ENCODE data around the gene PASK.
"Not testable (repeated sequence)": the region's sequence is repeated elsewhere in the genome, so short reads cannot be mapped to it uniquely, and the experiment has no call there.

Gene PASK

GRCh38 chr2:241123816-241124536 lies 25.3 kb downstream of the PASK start:
- DNase-seq, result no peak

- DNase-seq, result no peak
Observed at GRCh38 chr2:241122376-241123002, 26.8 kb downstream of the PASK start.

GRCh38 chr2:241121008-241121407 lies 28.3 kb downstream of the PASK start:
- DNase-seq, result no peak

GRCh38 chr2:241120440-241120839 lies 28.8 kb downstream of the PASK start:
- no peak for DNase-seq

- no peak for DNase-seq
Observed at GRCh38 chr2:241118737-241119505, 30.4 kb downstream of the PASK start.

DNA sequence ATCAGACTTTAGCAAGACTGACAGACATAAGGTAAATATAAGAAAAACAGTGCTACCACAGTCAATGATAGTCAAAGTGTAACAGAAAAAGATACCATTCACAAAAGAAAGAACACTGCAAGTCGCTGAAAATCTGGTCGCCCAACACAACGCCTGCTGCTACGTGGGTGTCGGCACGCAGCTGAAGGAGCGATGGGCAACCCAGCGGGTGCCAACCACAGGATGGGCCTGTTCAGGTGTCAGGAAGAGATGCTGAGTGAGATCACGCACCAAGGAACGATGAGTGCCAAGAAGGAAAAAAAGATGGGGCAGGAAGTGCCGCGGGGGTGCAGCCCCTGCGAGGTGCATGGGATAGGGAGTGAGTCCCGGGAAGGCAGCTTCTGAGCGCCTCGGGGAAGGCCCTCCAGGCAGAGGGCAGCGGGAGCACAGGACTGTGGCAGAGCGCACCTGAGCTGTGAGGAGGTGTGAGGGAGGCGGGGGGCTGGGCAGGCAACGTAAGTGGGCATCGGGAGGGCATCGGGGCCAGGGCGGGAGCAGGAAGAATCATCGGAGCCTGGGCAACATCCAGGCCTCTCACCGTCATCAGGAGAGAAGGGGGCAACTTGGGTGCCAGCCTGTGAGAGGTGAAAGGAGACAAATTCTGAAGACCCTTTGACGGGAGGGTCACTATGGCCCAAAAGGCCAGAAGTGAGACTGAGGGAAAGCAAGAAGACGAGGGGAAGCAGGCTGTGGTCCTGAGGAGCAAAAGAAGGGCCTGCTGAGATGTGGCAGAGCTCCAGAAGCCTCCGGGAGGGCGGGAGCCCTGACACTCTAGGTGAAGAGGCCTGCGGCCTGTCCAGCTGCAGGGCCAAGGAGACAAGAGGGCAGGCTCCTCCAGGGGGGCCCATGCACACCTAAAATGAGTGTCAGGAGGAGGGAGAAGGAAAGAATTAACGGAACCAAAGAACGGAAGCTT lies 32.4 kb downstream of the PASK start:
- no peak for DNase-seq

DNA sequence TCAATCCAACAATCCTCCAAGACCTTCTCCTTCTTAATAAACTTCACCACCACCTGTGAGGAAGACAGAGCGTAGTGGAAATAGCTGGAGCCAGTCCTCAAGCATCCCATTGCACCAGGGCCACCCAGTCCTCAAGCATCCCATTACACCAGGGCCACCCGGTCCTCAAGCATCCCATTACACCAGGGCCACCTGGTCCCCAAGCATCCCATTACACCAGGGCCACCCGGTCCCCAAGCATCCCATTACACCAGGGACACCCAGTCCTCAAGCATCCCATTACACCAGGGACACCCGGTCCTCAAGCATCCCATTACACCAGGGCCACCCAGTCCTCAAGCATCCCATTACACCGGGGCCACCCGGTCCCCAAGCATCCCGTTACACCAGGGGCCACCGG lies 33.9 kb downstream of the PASK start:
- DNase-seq, result no peak

DNA sequence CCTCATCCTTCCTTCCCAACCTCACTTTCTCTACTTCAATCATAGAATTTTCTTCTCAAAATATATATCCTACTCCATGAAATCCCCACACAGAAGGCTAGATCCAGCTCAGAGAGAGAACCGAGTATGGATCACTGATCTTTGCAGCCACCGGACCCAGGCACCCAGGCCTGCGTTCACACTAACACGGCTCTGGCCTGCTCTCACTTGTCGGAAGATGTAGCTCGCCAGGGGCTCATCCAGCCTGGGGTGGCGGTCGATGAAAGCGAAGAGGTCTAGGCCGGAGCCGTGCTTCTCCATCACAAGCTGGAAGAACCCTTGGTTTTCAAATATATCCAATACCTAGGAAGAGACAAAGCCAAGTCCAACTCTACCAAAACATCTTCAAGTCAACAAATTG lies 34.4 kb downstream of the PASK start:
- no peak for DNase-seq

DNA sequence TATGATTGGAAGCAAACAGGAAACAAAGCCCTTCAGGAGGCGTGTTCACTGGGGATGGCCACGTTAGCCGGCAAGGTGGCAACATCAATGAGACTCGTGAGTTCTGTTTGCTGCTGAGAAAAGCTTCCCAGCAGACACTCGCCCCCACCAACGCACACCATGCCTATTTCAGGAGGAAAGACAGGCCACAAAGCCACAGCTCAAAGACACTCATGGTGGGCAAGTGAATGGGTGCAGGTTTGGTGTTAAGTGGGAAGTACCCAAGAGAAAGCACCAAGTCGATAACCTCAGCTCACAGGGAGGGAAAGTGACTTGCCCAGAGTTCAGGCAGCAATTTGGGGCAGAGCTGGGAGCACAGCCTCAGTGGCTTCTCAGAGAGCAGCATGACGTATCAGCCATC lies 36.7 kb downstream of the PASK start:
- no peak for DNase-seq

GRCh38 chr2:241112046-241112445 lies 37.2 kb downstream of the PASK start:
- DNase-seq, result no peak

GRCh38 chr2:241111440-241111805 lies 37.8 kb downstream of the PASK start:
- DNase-seq, result no peak

GRCh38 chr2:241110607-241111439 lies 38.4 kb downstream of the PASK start:
- no peak for DNase-seq

GRCh38 chr2:241110089-241110606 lies 39.1 kb downstream of the PASK start:
- DNase-seq, result no peak

DNA sequence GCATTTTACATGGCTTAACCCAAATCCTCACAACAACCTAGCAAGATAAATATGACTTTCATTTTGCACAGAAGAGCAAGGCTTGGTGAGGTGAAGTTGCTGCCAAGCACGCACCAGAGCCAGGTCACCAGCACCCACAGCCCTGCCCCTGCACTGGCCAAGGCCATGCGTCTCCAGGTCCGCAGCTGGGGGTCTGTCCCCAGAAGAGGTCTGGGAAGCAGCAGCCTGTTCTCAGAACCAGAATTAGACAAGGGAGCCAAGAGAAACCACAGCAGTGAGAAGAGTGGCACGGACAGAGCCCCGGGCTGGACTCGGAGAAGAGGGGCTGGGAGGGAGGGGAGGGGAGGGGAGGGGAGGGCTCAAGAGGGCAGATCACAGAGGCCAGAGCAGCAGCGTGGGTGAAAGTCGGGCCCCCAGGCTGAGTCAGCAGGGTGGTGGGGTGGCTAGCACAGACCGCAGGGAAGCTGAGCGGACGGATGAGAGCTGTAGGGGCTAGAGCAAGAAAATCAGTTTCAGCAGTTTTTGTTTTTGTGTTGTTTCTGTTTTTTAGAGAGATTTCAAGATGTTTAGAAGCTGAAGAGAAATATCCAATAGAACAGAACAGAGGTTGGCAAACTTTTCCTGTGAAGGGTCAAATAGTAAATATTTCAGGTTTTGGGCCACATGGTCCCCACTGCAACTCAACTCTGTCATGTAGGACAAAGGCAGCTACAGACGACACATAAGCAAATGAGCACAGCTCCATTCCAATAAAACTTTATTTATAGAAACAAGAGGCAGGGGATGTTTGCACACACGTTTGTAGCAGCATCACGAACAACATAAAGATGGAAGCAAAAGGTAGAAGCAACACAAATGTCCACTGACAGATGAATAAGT lies 39.8 kb downstream of the PASK start:
- DNase-seq, result no peak

GRCh38 chr2:241108271-241109209 lies 40.7 kb downstream of the PASK start:
- DNase-seq, result no peak

- DNase-seq, result no peak
Observed at GRCh38 chr2:241107031-241107783, 42.1 kb downstream of the PASK start.

DNA sequence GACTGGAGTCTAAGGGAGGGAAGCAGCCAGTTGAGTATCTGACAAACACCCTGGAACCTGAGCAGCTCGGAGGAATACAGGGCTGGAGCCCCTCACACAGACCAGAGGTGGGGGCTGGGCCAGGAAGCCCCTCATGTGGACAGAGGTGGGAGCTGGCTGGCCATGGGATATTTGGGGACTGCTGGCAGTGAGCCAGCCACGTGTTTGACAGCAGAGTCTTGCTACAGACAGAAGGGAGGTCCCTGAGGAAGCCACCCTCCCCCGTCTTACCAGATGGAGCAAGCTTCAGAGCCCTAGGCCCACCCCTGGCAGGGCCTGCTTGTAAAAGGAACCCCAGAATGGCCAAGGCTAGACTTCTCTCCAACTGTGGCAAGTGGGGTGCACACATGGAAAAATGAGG lies 43.6 kb downstream of the PASK start:
- DNase-seq, result no peak

GRCh38 chr2:241104611-241105010 lies 44.7 kb downstream of the PASK start:
- DNase-seq, result not testable (repeated sequence)

DNA sequence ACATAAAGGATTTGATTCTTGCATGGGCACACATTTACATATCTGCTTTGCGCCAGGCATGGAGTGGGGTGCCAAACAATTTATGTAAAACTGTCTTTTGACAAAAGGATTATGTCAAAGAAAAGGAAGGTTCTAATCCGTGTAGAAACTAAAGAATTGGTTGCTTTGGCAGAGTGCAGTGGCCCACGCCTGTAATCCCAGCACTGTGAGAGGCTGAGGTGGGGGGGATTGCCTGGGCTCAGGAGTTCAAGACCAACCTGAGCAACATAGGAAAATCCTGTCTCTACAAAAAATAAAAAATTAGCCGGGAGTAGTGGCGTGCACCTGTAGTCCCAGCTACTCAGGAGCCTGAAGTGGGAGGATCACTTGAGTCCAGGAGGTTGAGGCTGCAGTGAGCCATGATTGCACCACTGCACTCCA lies 46.1 kb downstream of the PASK start:
- no peak for DNase-seq

Data from amniotic stem cell (primary cell).